Measurements from ENCODE around the gene LTA4H. TPM values are rescaled to one million over a fixed set of nuclear protein-coding genes. Genes with fewer than 3 reads are reported as not detected.

The LTA4H gene
- total RNA-seq, 1 donor from 2014 or later = 266 TPM

- H3K9me3 ChIP-seq (ENCODE audit: low read depth) = no peaks in the 10 kb centered on the region
- Mint-ChIP-seq H3K27me3 (ENCODE audit: insufficient read depth, low read depth) (peaks cover 3% of the 10 kb centered on the region), H3K9me3 (no peaks in the 10 kb centered on the region), H3K27ac (no peak overlapping the region), H3K4me3 (no peak overlapping the region), H3K36me3 (no peaks in the 10 kb centered on the region), H3K4me1 (peaks cover 15% of the 10 kb centered on the region)
- no peak overlapping the region for H3K9ac ChIP-seq
- H3K27me3 ChIP-seq = no peaks in the 10 kb centered on the region
- no peaks in the 10 kb centered on the region for H4K20me1 ChIP-seq (ENCODE audit: low read depth)
- H3K36me3 ChIP-seq = no peaks in the 10 kb centered on the region
- no peak overlapping the region for H3K27ac ChIP-seq
- peak; percentile 84 for DNase-seq (ENCODE audit: low spot score)
- H3K4me1 ChIP-seq = no peaks in the 10 kb centered on the region
- no peak overlapping the region for H3K4me3 ChIP-seq
- no peaks in the 10 kb centered on the region for H3K79me2 ChIP-seq (ENCODE audit: low read depth)
- no peak overlapping the region for H3K4me2 ChIP-seq
- H3F3A ChIP-seq (ENCODE audit: low read depth) = no peaks in the 10 kb centered on the region
- H2AFZ ChIP-seq (replicated peaks) = no peak overlapping the region
- TF ChIP-seq, protein P1, sequence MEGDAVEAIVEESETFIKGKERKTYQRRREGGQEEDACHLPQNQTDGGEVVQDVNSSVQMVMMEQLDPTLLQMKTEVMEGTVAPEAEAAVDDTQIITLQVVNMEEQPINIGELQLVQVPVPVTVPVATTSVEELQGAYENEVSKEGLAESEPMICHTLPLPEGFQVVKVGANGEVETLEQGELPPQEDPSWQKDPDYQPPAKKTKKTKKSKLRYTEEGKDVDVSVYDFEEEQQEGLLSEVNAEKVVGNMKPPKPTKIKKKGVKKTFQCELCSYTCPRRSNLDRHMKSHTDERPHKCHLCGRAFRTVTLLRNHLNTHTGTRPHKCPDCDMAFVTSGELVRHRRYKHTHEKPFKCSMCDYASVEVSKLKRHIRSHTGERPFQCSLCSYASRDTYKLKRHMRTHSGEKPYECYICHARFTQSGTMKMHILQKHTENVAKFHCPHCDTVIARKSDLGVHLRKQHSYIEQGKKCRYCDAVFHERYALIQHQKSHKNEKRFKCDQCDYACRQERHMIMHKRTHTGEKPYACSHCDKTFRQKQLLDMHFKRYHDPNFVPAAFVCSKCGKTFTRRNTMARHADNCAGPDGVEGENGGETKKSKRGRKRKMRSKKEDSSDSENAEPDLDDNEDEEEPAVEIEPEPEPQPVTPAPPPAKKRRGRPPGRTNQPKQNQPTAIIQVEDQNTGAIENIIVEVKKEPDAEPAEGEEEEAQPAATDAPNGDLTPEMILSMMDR (IDR thresholded peaks at IDR 0.05) = peak; percentile 80
- no peak for TF ChIP-seq EZH2phosphoT487 (IDR thresholded peaks at IDR 0.05)
These were observed 26.6 kb upstream of the LTA4H start for GRCh38 chr12:96061864-96062453.

DNA sequence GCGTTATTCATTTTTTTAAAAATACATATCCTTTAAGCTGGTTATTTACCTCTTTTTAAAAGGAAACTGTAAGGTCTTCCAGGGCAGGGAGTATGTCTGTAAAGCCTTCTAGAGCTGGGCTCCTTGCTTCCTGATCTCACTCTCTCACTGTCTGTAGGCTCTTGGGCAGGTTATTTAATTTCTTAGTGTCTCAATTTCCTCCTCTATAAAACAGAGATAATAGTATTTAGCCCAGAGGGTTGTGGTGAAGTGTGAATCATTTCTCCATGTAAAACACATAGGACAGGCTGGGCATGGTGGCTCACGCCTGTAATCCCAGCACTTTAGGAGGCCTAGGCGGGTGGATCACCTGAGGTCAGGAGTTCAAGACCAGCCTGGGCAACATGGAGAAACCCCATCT lies 25.9 kb upstream of the LTA4H start:
- Mint-ChIP-seq H3K27ac (no peak overlapping the region), H3K36me3 (no peaks in the 10 kb centered on the region), H3K9me3 (peaks cover 1% of the 10 kb centered on the region), H3K27me3 (ENCODE audit: insufficient read depth, low read depth) (peaks cover 2% of the 10 kb centered on the region), H3K4me1 (peaks cover 15% of the 10 kb centered on the region), H3K4me3 (no peak overlapping the region)
- no peaks in the 10 kb centered on the region for H3F3A ChIP-seq (ENCODE audit: low read depth)
- TF ChIP-seq EZH2 (IDR thresholded peaks at IDR 0.05) (no peak), EZH2phosphoT487 (IDR thresholded peaks at IDR 0.05) (no peak)
- TF ChIP-seq, protein P1 (IDR thresholded peaks at IDR 0.05) = no peak
- DNase-seq (ENCODE audit: low spot score) = no peak
- no peak overlapping the region for H2AFZ ChIP-seq (replicated peaks)
- H4K20me1 ChIP-seq (ENCODE audit: low read depth) = no peaks in the 10 kb centered on the region
- H3K36me3 ChIP-seq = no peaks in the 10 kb centered on the region
- no peaks in the 10 kb centered on the region for H3K27me3 ChIP-seq
- no peak overlapping the region for H3K9ac ChIP-seq
- no peaks in the 10 kb centered on the region for H3K79me2 ChIP-seq (ENCODE audit: low read depth)
- H3K4me1 ChIP-seq = no peaks in the 10 kb centered on the region
- H3K9me3 ChIP-seq (ENCODE audit: low read depth) = no peaks in the 10 kb centered on the region
- no peak overlapping the region for H3K4me3 ChIP-seq
- H3K27ac ChIP-seq = no peak overlapping the region
- H3K4me2 ChIP-seq = no peak overlapping the region

DNA sequence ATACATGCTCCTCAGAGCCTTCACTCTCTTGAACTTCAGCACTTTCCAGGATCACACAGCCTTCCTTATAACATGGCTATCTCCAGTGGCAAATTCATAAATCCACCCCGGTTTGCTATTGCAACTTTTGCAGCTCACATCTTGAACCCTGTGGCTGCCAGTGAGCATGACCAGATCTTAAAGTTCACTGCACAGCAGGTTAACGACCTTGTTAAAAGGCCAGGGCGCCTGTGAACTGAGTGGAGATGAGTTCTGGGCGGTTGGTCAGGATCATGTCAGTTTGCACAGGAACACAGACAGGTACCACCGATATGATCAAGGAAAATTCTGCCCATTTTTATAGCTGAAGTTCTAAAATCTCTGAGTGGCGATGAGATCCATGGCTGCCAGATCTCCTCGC lies 24.7 kb upstream of the LTA4H start:
- peaks cover 6% of the 10 kb centered on the region for H3K9me3 Mint-ChIP-seq
- no peak overlapping the region for H3K4me3 Mint-ChIP-seq
- H3K4me1 ChIP-seq = no peaks in the 10 kb centered on the region
- no peak for DNase-seq (ENCODE audit: low spot score)
- no peaks in the 10 kb centered on the region for H3K36me3 ChIP-seq
- H3K27me3 Mint-ChIP-seq (ENCODE audit: insufficient read depth, low read depth) = peaks cover 5% of the 10 kb centered on the region
- no peaks in the 10 kb centered on the region for H3K27me3 ChIP-seq
- H3K36me3 Mint-ChIP-seq = no peaks in the 10 kb centered on the region
- no peak overlapping the region for H3K4me3 ChIP-seq
- H3K9me3 ChIP-seq (ENCODE audit: low read depth) = no peaks in the 10 kb centered on the region
- no peaks in the 10 kb centered on the region for H3K79me2 ChIP-seq (ENCODE audit: low read depth)
- peaks cover 15% of the 10 kb centered on the region for H3K4me1 Mint-ChIP-seq
- H3K4me2 ChIP-seq = no peak overlapping the region
- H4K20me1 ChIP-seq (ENCODE audit: low read depth) = no peaks in the 10 kb centered on the region
- no peak overlapping the region for H2AFZ ChIP-seq (replicated peaks)
- TF ChIP-seq, protein P1 (IDR thresholded peaks at IDR 0.05) = no peak
- TF ChIP-seq EZH2 (IDR thresholded peaks at IDR 0.05) = no peak
- no peak for TF ChIP-seq EZH2phosphoT487 (IDR thresholded peaks at IDR 0.05)
- no peak overlapping the region for H3K27ac Mint-ChIP-seq
- H3K9ac ChIP-seq = no peak overlapping the region
- H3K27ac ChIP-seq = no peak overlapping the region
- H3F3A ChIP-seq (ENCODE audit: low read depth) = no peaks in the 10 kb centered on the region
